ENCODE measurements around the gene ATP2C2.

- TF ChIP-seq CTCF (IDR thresholded peaks at IDR 0.05) (no peak), EP300 (IDR thresholded peaks at IDR 0.05; ENCODE audit: low read depth) (no peak), POLR2A (IDR thresholded peaks at IDR 0.05) (no peak), POLR2AphosphoS5 (IDR thresholded peaks at IDR 0.05) (no peak)
Measured at GRCh38 chr16:84509032-84509950, 141.0 kb downstream of the ATP2C2 start.
